IPS-18c (cell line): ENCODE results near the gene HEXIM1.

Source experiments
- H3K4me3 ChIP-seq: 2 replicates; pipeline ENCODE4 v1.7.0; 2013; ENCODE audit warnings: low read depth, mild to moderate bottlenecking, low read length, moderate library complexity; ENCODE audit not compliant: insufficient read depth
- H3K9me3 ChIP-seq: one replicate; pipeline ENCODE4 v1.6.1; 2013; ENCODE audit warnings: mild to moderate bottlenecking, low read length, moderate library complexity; ENCODE audit not compliant: control insufficient read depth, insufficient read depth

The HEXIM1 gene

GRCh38 chr17:45172541-45173286 is 24.4 kb downstream of the HEXIM1 start:
- H3K4me3 ChIP-seq, result 0 out of 2 replicates have a peak overlapping the region, but pooled peaks have one; percentile 9
- H3K9me3 ChIP-seq, result no peaks in the 10 kb centered on the region

- Histone ChIP-seq H3K4me3 (no peak overlapping the region), H3K9me3 (no peaks in the 10 kb centered on the region)
Measured at GRCh38 chr17:45175759-45176115, 27.5 kb downstream of the HEXIM1 start.

GRCh38 chr17:45177563-45177962 is 29.3 kb downstream of the HEXIM1 start:
- H3K4me3 ChIP-seq, result no peak overlapping the region
- no peaks in the 10 kb centered on the region for H3K9me3 ChIP-seq

GRCh38 chr17:45184144-45184543 is 35.9 kb downstream of the HEXIM1 start:
- no peaks in the 10 kb centered on the region for H3K9me3 ChIP-seq
- H3K4me3 ChIP-seq, result no peak overlapping the region

- H3K9me3 ChIP-seq, result no peaks in the 10 kb centered on the region
- no peak overlapping the region for H3K4me3 ChIP-seq
Measured at GRCh38 chr17:45186801-45187354, 38.6 kb downstream of the HEXIM1 start.

- H3K4me3 ChIP-seq, result no peak overlapping the region
- H3K9me3 ChIP-seq, result no peaks in the 10 kb centered on the region
Measured at GRCh38 chr17:45189009-45189408, 40.7 kb downstream of the HEXIM1 start.

GRCh38 chr17:45190503-45191255 is 42.4 kb downstream of the HEXIM1 start:
- no peak overlapping the region for H3K4me3 ChIP-seq
- H3K9me3 ChIP-seq, result no peaks in the 10 kb centered on the region

GRCh38 chr17:45195424-45195823 is 47.1 kb downstream of the HEXIM1 start:
- H3K4me3 ChIP-seq, result no peak overlapping the region
- H3K9me3 ChIP-seq, result no peaks in the 10 kb centered on the region

- Histone ChIP-seq H3K4me3 (no peak overlapping the region), H3K9me3 (no peaks in the 10 kb centered on the region)
Measured at GRCh38 chr17:45197108-45197507, 48.8 kb downstream of the HEXIM1 start.

- Histone ChIP-seq H3K9me3 (no peaks in the 10 kb centered on the region), H3K4me3 (no peak overlapping the region)
Measured at GRCh38 chr17:45197555-45198334, 49.5 kb downstream of the HEXIM1 start.

- no peak overlapping the region for H3K4me3 ChIP-seq
- H3K9me3 ChIP-seq, result no peaks in the 10 kb centered on the region
Measured at GRCh38 chr17:45200701-45201100, 52.4 kb downstream of the HEXIM1 start.

- Histone ChIP-seq H3K9me3 (no peaks in the 10 kb centered on the region), H3K4me3 (no peak overlapping the region)
Measured at GRCh38 chr17:45201457-45201856, 53.2 kb downstream of the HEXIM1 start.
